ENCODE data around the gene ESRRB. TPM values are rescaled to one million over a fixed set of nuclear protein-coding genes. Genes with fewer than 3 reads are reported as not detected.

Gene ESRRB
- 0.23 TPM in 2 replicates for total RNA-seq

- peaks cover 56% of the 10 kb centered on the region for H3K27me3 Mint-ChIP-seq (ENCODE audit: low read depth)
- H3K36me3 Mint-ChIP-seq (ENCODE audit: low read depth) = no peaks in the 10 kb centered on the region
- peaks cover 5% of the 10 kb centered on the region for H3K4me1 Mint-ChIP-seq (ENCODE audit: low read depth)
- intact Hi-C loops (cut with micrococcal nuclease) = loop anchor here (10.0 kb wide), 1 partner anchor 769 kb away; the partner anchor contains the start of gene ZDHHC22
- H3K4me3 Mint-ChIP-seq (ENCODE audit: low read depth) = no peak within 1 kb of the TSS
- DNase-seq (ENCODE audit: low spot score) = no peak
- H3K9me3 Mint-ChIP-seq = no peaks in the 10 kb centered on the region
- H3K27ac Mint-ChIP-seq = no peak within 1 kb of the TSS
Measured at GRCh38 chr14:76375947-76376404, at the start of gene ESRRB. Gene ESRRB (plus strand): TSS chr14:76376137. CDS start chr14:76376402, 265 bp downstream.

DNA sequence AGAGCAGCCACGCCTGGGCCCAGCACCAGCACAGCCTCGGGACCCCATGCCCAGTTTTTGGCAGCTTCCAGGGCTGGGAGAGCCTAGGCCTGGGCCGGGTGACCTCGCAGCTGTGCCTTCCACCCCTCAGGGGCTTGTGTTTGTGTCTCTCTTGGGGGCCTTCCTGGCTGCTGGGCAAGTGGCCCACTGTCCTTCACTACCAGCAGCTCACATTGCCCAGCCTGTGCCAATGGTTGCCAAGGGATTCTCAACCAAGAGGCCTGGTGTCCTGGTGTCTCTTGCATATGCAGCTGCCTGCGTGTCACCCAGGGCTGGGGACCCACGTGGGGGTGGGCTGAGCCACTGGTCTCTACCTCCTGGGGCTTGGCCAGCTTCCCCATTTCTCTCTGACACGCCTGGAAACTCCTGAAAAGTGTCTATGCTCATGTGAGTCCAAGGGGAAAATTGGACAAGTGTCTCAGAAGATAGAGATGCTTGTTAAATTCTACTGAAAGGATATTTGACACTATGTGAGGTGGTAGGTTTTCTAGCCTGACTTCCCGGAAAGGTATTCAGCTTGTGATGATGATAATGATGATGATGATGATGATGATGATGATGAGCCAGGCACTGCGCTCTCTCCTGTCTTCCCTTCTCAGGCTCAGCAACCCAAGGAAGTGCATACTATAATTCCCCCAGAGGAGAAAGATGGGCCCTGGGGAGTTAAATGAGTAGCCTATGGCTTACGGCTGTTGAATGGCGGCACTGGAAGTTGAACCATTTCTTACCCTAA is 48.8 kb upstream of the ESRRB start:
- no peaks in the 10 kb centered on the region for H3K36me3 Mint-ChIP-seq (ENCODE audit: low read depth)
- intact Hi-C loops (cut with micrococcal nuclease) = no loop called here
- peaks cover 38% of the 10 kb centered on the region for H3K27me3 Mint-ChIP-seq (ENCODE audit: low read depth)
- no peak overlapping the region for H3K27ac Mint-ChIP-seq
- H3K4me1 Mint-ChIP-seq (ENCODE audit: low read depth) = no peaks in the 10 kb centered on the region
- no peak for DNase-seq (ENCODE audit: low spot score)
- no peaks in the 10 kb centered on the region for H3K9me3 Mint-ChIP-seq
- no peak overlapping the region for H3K4me3 Mint-ChIP-seq (ENCODE audit: low read depth)

- intact Hi-C loops (cut with micrococcal nuclease) = no loop called here
- Mint-ChIP-seq H3K27me3 (ENCODE audit: low read depth) (peaks cover 38% of the 10 kb centered on the region), H3K36me3 (ENCODE audit: low read depth) (no peaks in the 10 kb centered on the region), H3K27ac (no peak overlapping the region), H3K9me3 (no peaks in the 10 kb centered on the region), H3K4me1 (ENCODE audit: low read depth) (no peaks in the 10 kb centered on the region), H3K4me3 (ENCODE audit: low read depth) (no peak overlapping the region)
- DNase-seq (ENCODE audit: low spot score) = no peak
Measured at GRCh38 chr14:76328457-76329137, 47.3 kb upstream of the ESRRB start.

DNA sequence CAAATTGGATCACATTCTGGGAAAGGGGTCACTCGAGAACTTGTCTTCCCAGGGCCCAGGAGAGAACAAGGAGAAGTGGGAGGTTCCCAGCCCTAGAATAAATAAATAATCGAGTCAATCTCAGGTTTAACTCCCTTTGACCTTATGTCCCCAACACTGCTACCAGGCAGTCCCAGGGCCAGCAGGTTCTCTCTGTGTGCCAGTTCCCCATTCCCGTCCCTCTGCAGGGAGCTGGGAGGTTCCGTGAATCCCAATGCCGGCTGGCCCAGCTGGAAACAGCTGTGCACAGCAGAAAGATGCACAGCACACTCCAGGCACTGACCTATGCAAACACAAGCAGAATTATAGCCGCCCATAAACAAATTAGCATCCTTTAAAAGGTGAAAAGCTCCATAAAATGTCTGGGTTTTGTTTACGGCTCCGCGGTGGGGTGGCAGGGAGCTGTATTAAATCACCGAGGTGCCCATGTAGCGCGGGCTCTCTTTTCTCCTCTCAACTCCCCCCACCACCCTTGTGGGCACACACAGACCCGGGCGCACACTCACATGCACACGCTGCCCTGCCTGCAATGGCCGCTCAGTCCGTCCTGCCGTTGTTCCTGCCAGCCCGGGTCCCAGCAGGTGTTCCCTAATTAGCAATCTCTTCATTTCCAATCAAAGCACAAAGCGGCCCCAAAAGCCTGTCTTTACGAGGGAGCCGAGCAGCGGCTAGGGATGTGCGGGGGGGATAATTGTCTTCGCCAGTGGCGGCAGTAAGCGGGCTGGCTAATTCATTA is 46.6 kb upstream of the ESRRB start:
- H3K36me3 Mint-ChIP-seq (ENCODE audit: low read depth) = no peaks in the 10 kb centered on the region
- no peaks in the 10 kb centered on the region for H3K4me1 Mint-ChIP-seq (ENCODE audit: low read depth)
- no peak for DNase-seq (ENCODE audit: low spot score)
- no peak overlapping the region for H3K4me3 Mint-ChIP-seq (ENCODE audit: low read depth)
- intact Hi-C loops (cut with micrococcal nuclease) = no loop called here
- H3K27ac Mint-ChIP-seq = no peak overlapping the region
- H3K27me3 Mint-ChIP-seq (ENCODE audit: low read depth) = peaks cover 38% of the 10 kb centered on the region
- no peaks in the 10 kb centered on the region for H3K9me3 Mint-ChIP-seq

DNA sequence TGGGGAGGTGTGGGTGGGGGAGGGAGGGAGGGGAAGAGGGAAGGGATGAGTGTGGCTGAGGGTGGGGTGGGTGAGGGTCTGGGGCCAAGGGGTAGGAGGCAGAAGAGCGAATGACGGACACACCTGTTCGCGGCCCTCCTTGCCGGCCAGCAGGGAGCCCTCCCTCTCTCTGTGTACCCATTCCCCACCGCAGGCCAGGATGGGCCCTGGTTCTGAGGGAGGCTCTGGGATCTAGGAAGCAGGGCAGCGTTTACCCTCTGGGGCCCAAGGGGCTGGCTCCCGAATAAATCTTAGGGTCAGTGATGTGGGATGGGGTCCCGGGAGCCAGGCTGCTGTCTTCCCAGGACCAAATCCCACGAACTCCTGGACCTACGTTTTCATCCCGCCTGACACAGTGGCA is 46.0 kb upstream of the ESRRB start:
- Mint-ChIP-seq H3K27me3 (ENCODE audit: low read depth) (peaks cover 38% of the 10 kb centered on the region), H3K4me1 (ENCODE audit: low read depth) (no peaks in the 10 kb centered on the region), H3K9me3 (no peaks in the 10 kb centered on the region), H3K27ac (no peak overlapping the region), H3K4me3 (ENCODE audit: low read depth) (no peak overlapping the region), H3K36me3 (ENCODE audit: low read depth) (no peaks in the 10 kb centered on the region)
- no peak for DNase-seq (ENCODE audit: low spot score)
- intact Hi-C loops (cut with micrococcal nuclease) = no loop called here

GRCh38 chr14:76330411-76331327 is 45.3 kb upstream of the ESRRB start:
- intact Hi-C loops (cut with micrococcal nuclease) = no loop called here
- Mint-ChIP-seq H3K36me3 (ENCODE audit: low read depth) (no peaks in the 10 kb centered on the region), H3K4me3 (ENCODE audit: low read depth) (no peak overlapping the region), H3K27ac (no peak overlapping the region), H3K9me3 (no peaks in the 10 kb centered on the region), H3K4me1 (ENCODE audit: low read depth) (no peaks in the 10 kb centered on the region), H3K27me3 (ENCODE audit: low read depth) (peaks cover 38% of the 10 kb centered on the region)
- DNase-seq (ENCODE audit: low spot score) = no peak

DNA sequence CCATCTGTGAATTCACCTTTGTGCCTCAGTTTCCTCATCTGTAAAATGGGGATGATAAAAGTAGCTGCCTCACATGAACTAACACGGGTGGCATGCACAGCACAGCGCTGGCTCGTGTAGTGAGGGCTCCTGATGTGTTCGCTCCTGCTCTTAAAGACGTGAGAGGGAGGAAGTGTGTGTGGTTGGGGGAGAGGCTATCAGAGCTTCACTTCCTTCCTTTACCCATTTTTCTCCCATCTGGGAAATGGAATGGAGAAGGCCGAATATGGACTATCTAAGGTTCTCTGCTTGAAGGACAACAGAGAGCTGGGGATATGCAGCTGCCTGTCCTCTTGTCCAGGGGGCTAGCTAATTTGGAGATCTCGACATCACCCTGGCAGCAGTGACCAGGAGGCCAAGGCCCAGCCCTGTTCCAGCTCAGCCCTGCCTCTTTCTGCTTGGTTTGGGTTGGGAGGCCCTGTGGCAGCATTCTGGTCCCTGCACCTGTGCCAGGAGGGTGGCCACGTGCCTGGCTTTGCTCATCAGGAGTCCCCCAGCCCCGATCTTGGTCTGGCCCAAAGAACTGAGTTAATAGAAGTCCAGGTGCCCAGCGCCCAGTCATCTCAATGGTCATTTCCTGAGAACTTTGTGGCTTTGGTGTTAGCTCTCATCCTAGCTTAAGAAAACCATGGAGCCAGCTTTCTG is 44.5 kb upstream of the ESRRB start:
- no peak for DNase-seq (ENCODE audit: low spot score)
- intact Hi-C loops (cut with micrococcal nuclease) = no loop called here
- Mint-ChIP-seq H3K4me1 (ENCODE audit: low read depth) (no peaks in the 10 kb centered on the region), H3K27ac (no peak overlapping the region), H3K9me3 (no peaks in the 10 kb centered on the region), H3K27me3 (ENCODE audit: low read depth) (peaks cover 38% of the 10 kb centered on the region), H3K36me3 (ENCODE audit: low read depth) (no peaks in the 10 kb centered on the region), H3K4me3 (ENCODE audit: low read depth) (no peak overlapping the region)

GRCh38 chr14:76333664-76334063 is 42.3 kb upstream of the ESRRB start:
- Mint-ChIP-seq H3K4me1 (ENCODE audit: low read depth) (no peaks in the 10 kb centered on the region), H3K27ac (no peak overlapping the region), H3K36me3 (ENCODE audit: low read depth) (no peaks in the 10 kb centered on the region), H3K27me3 (ENCODE audit: low read depth) (peaks cover 28% of the 10 kb centered on the region), H3K9me3 (no peaks in the 10 kb centered on the region), H3K4me3 (ENCODE audit: low read depth) (no peak overlapping the region)
- no peak for DNase-seq (ENCODE audit: low spot score)
- intact Hi-C loops (cut with micrococcal nuclease) = no loop called here

DNA sequence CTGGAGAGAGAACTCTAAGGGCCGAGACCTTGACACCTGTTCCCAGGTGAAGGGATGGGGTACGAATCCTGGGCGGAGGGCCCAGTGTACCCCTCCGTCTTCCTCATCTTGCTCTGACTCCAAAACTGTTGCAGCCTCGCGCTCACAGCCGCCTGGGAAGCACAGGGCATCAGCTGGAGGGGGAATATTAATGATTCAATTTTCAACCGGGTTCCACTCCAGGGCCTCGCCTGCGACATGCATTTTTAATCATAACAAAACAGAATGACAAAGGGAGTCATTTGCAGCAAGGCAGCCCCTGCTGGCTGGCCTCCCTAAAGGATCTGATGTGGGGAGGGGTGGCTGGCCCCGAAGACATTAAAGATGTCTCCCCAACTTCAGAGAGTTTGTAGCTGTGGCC is 41.6 kb upstream of the ESRRB start:
- no peaks in the 10 kb centered on the region for H3K4me1 Mint-ChIP-seq (ENCODE audit: low read depth)
- peaks cover 22% of the 10 kb centered on the region for H3K27me3 Mint-ChIP-seq (ENCODE audit: low read depth)
- no peak for DNase-seq (ENCODE audit: low spot score)
- no peak overlapping the region for H3K4me3 Mint-ChIP-seq (ENCODE audit: low read depth)
- H3K9me3 Mint-ChIP-seq = no peaks in the 10 kb centered on the region
- no peaks in the 10 kb centered on the region for H3K36me3 Mint-ChIP-seq (ENCODE audit: low read depth)
- intact Hi-C loops (cut with micrococcal nuclease) = no loop called here
- H3K27ac Mint-ChIP-seq = no peak overlapping the region

GRCh38 chr14:76336876-76337275 is 39.1 kb upstream of the ESRRB start:
- H3K36me3 Mint-ChIP-seq (ENCODE audit: low read depth) = no peaks in the 10 kb centered on the region
- peaks cover 1% of the 10 kb centered on the region for H3K27me3 Mint-ChIP-seq (ENCODE audit: low read depth)
- no peak for DNase-seq (ENCODE audit: low spot score)
- no peak overlapping the region for H3K4me3 Mint-ChIP-seq (ENCODE audit: low read depth)
- H3K27ac Mint-ChIP-seq = no peak overlapping the region
- H3K4me1 Mint-ChIP-seq (ENCODE audit: low read depth) = no peaks in the 10 kb centered on the region
- intact Hi-C loops (cut with micrococcal nuclease) = no loop called here
- H3K9me3 Mint-ChIP-seq = no peaks in the 10 kb centered on the region

GRCh38 chr14:76337635-76338545 is 38.0 kb upstream of the ESRRB start:
- H3K9me3 Mint-ChIP-seq = no peaks in the 10 kb centered on the region

More at GRCh38 chr14:76337635-76338545, 38.0 kb upstream of the ESRRB start:
- Mint-ChIP-seq H3K36me3 (ENCODE audit: low read depth) (no peaks in the 10 kb centered on the region), H3K4me1 (ENCODE audit: low read depth) (no peaks in the 10 kb centered on the region), H3K27ac (no peak overlapping the region), H3K27me3 (ENCODE audit: low read depth) (no peaks in the 10 kb centered on the region), H3K4me3 (ENCODE audit: low read depth) (no peak overlapping the region)
- no peak for DNase-seq (ENCODE audit: low spot score)
- intact Hi-C loops (cut with micrococcal nuclease) = no loop called here

Measured in activated T-helper 2 cell treated with anti-CD3 and anti-CD28 coated beads, Interferon-gamma antibody, Interleukin-2, Interleukin-4, amounts not matched to agents 10 μg/mL and 5 μg/mL and 100 μg/mL, durations not matched to agents 14 hours and 24 hours and 36 hours (primary cell).